Choroid plexus epithelial cell (primary cell): ENCODE measurements around the gene AKR1D1.
"Not testable (repeated sequence)": the region's sequence is repeated elsewhere in the genome, so short reads cannot be mapped to it uniquely, and the experiment has no call there.

Experiments
- DNase-seq: peaks from one replicate; pipeline ENCODE4 v3.0.0-alpha.2; 2010; ENCODE audit warnings: low read depth
- H3K4me3 ChIP-seq: 2 replicates; pipeline ENCODE4 v1.5.1; 2011; ENCODE audit warnings: low read depth, mild to moderate bottlenecking, control low read depth, low read length, moderate library complexity
- CTCF ChIP-seq: conservative IDR thresholded peaks from 2 replicates; pipeline ENCODE4 v1.5.1; 2011; ENCODE audit warnings: low read depth, mild to moderate bottlenecking, control low read depth, inconsistent platforms, low read length, moderate library complexity

AKR1D1 gene

GRCh38 chr7:138086563-138087270 is 10.5 kb downstream of the AKR1D1 start:
- no peak overlapping the region for H3K4me3 ChIP-seq
- no peak for TF ChIP-seq CTCF
- DNase-seq = no peak

GRCh38 chr7:138089080-138089901 is 13.0 kb downstream of the AKR1D1 start:
- TF ChIP-seq CTCF = no peak
- H3K4me3 ChIP-seq = no peak overlapping the region
- peak; percentile 58 for DNase-seq

GRCh38 chr7:138091032-138091431 is 14.8 kb downstream of the AKR1D1 start:
- H3K4me3 ChIP-seq = no peak overlapping the region
- TF ChIP-seq CTCF = no peak
- no peak for DNase-seq

- H3K4me3 ChIP-seq, DNase-seq: not testable (repeated sequence)
Observed at GRCh38 chr7:138091840-138092239, 15.6 kb downstream of the AKR1D1 start.

- no peak overlapping the region for H3K4me3 ChIP-seq
- no peak for DNase-seq
- TF ChIP-seq CTCF = no peak
Observed at GRCh38 chr7:138092486-138093028, 16.3 kb downstream of the AKR1D1 start.

- TF ChIP-seq CTCF = no peak
- no peak overlapping the region for H3K4me3 ChIP-seq
- no peak for DNase-seq
Observed at GRCh38 chr7:138095972-138096935, 20.0 kb downstream of the AKR1D1 start.
